GM12864 (cell line): ENCODE data around the gene CACNB2.

Source experiments
- DNase-seq: peaks from one replicate; pipeline ENCODE4 v3.0.0-alpha.2; 2011; ENCODE audit warnings: low read depth
- H3K4me3 ChIP-seq: 2 replicates; pipeline ENCODE4 v1.5.1; 2011; ENCODE audit warnings: mild to moderate bottlenecking, low read depth, low read length, control low read depth
- CTCF ChIP-seq: IDR thresholded peaks from 2 replicates; pipeline ENCODE4 v1.5.1; 2011; ENCODE audit warnings: low read depth, mild to moderate bottlenecking, moderate library complexity, low read length, control low read depth, inconsistent platforms; ENCODE audit errors: missing control alignments

Gene CACNB2

GRCh38 chr10:18140149-18140956 lies at the start of gene CACNB2:
Gene CACNB2, plus strand, starts transcription at chr10:18140424.
- no peak within 1 kb of the TSS for H3K4me3 ChIP-seq
- no peak for TF ChIP-seq CTCF
- no peak for DNase-seq

GRCh38 chr10:18094332-18094731 lies 45.9 kb upstream of the CACNB2 start:
- no peak for TF ChIP-seq CTCF
- no peak overlapping the region for H3K4me3 ChIP-seq
- DNase-seq = no peak

GRCh38 chr10:18094793-18095192 lies 45.4 kb upstream of the CACNB2 start:
- DNase-seq = no peak
- no peak overlapping the region for H3K4me3 ChIP-seq
- TF ChIP-seq CTCF = no peak

GRCh38 chr10:18097524-18097923 lies 42.7 kb upstream of the CACNB2 start:
- no peak overlapping the region for H3K4me3 ChIP-seq
- DNase-seq = no peak
- TF ChIP-seq CTCF = no peak

GRCh38 chr10:18098201-18098600 lies 42.0 kb upstream of the CACNB2 start:
- no peak for TF ChIP-seq CTCF
- no peak for DNase-seq
- no peak overlapping the region for H3K4me3 ChIP-seq

- TF ChIP-seq CTCF = no peak
- H3K4me3 ChIP-seq = no peak overlapping the region
- no peak for DNase-seq
Measured at GRCh38 chr10:18099415-18099814, 40.8 kb upstream of the CACNB2 start.

GRCh38 chr10:18100669-18101068 lies 39.6 kb upstream of the CACNB2 start:
- no peak for DNase-seq
- TF ChIP-seq CTCF = no peak
- no peak overlapping the region for H3K4me3 ChIP-seq
